Measurements from ENCODE around the gene LIF.

The LIF gene

DNA sequence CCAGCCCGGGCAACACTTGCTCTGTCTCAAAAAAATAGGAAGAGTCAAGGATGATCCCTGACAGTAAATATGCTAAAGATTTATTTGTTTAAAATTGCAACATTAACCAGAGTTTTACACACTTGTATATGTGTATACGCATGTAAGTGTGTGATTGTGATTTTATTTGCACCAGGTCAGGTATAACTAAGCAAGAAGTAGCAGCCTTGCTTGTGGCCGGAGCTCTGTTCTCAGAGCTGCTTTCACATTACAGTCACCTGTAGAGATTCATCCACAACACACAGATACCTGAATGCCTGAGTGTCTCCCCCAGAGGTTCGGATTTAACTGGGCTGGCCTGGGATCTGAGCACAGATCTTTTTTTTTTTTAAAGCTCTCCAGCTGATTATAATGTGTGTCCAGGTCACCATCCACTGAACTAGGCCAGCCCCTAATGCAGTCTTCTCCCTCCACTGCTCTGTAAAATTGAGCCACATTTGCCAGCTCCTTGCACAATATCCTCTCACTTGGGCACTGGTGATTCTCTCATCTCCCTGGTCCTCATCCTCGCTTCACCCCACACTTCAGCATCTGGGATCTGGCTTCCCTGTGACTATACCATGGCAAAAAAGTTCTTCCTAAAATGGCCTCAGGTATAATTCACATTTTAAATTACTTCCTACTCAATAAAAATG lies 48.3 kb downstream of the LIF start (continued):
- TF ChIP-seq POU6F1 (CRISPR knock-in tag; IDR thresholded peaks at IDR 0.05; ENCODE audit: borderline replicate concordance, low read depth): no peak
- no peak for TF ChIP-seq TCF4 (CRISPR knock-in tag; IDR thresholded peaks at IDR 0.05; ENCODE audit: borderline replicate concordance)
- TF ChIP-seq, protein P1, sequence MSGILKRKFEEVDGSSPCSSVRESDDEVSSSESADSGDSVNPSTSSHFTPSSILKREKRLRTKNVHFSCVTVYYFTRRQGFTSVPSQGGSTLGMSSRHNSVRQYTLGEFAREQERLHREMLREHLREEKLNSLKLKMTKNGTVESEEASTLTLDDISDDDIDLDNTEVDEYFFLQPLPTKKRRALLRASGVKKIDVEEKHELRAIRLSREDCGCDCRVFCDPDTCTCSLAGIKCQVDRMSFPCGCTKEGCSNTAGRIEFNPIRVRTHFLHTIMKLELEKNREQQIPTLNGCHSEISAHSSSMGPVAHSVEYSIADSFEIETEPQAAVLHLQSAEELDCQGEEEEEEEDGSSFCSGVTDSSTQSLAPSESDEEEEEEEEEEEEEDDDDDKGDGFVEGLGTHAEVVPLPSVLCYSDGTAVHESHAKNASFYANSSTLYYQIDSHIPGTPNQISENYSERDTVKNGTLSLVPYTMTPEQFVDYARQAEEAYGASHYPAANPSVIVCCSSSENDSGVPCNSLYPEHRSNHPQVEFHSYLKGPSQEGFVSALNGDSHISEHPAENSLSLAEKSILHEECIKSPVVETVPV (CRISPR knock-in tag; IDR thresholded peaks at IDR 0.05): no peak
- TF ChIP-seq ZNF565 (CRISPR knock-in tag; conservative IDR thresholded peaks at IDR 0.05; ENCODE audit: low read depth): no peak

GRCh38 chr22:30197389-30197788 lies 49.2 kb downstream of the LIF start:
- ATAC-seq: no peak
- TF ChIP-seq CSDC2 (CRISPR knock-in tag; IDR thresholded peaks at IDR 0.05) (no peak), ZNF8 (CRISPR knock-in tag; IDR thresholded peaks at IDR 0.05) (no peak), POU6F1 (CRISPR knock-in tag; IDR thresholded peaks at IDR 0.05; ENCODE audit: borderline replicate concordance, low read depth) (no peak), ESRRG (CRISPR knock-in tag; IDR thresholded peaks at IDR 0.05) (no peak), TCF4 (CRISPR knock-in tag; IDR thresholded peaks at IDR 0.05; ENCODE audit: borderline replicate concordance) (no peak), PPARA (CRISPR knock-in tag; IDR thresholded peaks at IDR 0.05; ENCODE audit: borderline replicate concordance) (no peak), GLIS3 (CRISPR knock-in tag; IDR thresholded peaks at IDR 0.05) (no peak), ZC3H10 (CRISPR knock-in tag; IDR thresholded peaks at IDR 0.05) (no peak), ISL1 (CRISPR knock-in tag; IDR thresholded peaks at IDR 0.05) (no peak), TOX (CRISPR knock-in tag; IDR thresholded peaks at IDR 0.05; ENCODE audit: borderline replicate concordance) (no peak), TSHZ2 (CRISPR knock-in tag; IDR thresholded peaks at IDR 0.05) (no peak), PATZ1 (CRISPR knock-in tag; IDR thresholded peaks at IDR 0.05; ENCODE audit: borderline replicate concordance) (no peak), ZFP30 (CRISPR knock-in tag; IDR thresholded peaks at IDR 0.05) (no peak), SNAI2 (CRISPR knock-in tag; IDR thresholded peaks at IDR 0.05) (no peak), RARB (CRISPR knock-in tag; IDR thresholded peaks at IDR 0.05) (no peak), BACH2 (CRISPR knock-in tag; IDR thresholded peaks at IDR 0.05; ENCODE audit: borderline replicate concordance) (no peak)
- TF ChIP-seq, protein P1 (CRISPR knock-in tag; IDR thresholded peaks at IDR 0.05): no peak

DNA sequence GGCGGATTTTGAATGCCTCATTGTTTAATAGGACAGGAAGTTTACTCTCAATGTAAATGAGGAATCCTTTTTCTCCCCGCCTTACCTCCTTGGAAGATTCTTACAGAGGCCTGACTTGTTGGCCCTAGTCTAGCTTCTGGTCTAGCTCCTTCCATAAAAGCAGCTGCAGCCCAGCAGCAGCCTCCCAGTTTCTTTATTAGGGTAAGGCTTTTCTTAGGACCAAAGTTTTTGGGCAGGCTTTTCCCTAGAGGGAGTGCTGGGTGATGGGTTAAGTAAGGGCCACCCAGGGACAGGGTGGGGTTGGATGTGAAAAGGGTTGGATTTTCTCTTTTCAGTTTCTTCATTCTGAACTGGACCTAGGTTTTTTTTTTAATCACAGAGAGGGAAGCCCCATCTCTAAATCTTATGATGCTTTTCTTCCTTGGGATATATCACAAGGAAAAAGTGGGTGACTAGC lies 49.7 kb downstream of the LIF start:
- TF ChIP-seq ESRRG (CRISPR knock-in tag; IDR thresholded peaks at IDR 0.05) (no peak), CSDC2 (CRISPR knock-in tag; IDR thresholded peaks at IDR 0.05) (0 out of 2 replicates have a peak, but pooled peaks have one; percentile 14)
- no peak for ATAC-seq

All from SK-N-SH treated with all-trans-retinoic acid at 6 μM for 48 hours (cell line).